Measurements from ENCODE around the gene C10orf67.

DNA sequence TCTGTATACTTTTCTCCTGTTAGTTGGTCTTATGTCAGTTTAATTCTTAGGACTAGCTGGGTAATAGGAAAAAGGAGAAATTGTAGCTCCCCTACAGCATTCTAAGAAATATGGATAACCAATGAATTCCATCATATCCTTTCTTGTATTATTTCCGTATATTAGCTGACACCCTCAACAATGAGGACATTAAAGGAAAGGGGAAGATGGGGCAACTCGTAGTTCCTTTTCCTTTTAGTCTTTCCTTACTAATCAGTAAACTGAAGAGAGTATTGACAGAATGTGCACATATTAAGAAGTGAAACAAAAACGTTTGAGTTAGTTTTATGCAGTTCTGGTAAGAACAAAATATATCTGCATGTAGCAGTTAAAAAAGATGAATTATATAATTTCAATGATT lies 35.1 kb upstream of the C10orf67 start:
- TF ChIP-seq, protein P1, sequence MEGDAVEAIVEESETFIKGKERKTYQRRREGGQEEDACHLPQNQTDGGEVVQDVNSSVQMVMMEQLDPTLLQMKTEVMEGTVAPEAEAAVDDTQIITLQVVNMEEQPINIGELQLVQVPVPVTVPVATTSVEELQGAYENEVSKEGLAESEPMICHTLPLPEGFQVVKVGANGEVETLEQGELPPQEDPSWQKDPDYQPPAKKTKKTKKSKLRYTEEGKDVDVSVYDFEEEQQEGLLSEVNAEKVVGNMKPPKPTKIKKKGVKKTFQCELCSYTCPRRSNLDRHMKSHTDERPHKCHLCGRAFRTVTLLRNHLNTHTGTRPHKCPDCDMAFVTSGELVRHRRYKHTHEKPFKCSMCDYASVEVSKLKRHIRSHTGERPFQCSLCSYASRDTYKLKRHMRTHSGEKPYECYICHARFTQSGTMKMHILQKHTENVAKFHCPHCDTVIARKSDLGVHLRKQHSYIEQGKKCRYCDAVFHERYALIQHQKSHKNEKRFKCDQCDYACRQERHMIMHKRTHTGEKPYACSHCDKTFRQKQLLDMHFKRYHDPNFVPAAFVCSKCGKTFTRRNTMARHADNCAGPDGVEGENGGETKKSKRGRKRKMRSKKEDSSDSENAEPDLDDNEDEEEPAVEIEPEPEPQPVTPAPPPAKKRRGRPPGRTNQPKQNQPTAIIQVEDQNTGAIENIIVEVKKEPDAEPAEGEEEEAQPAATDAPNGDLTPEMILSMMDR (IDR thresholded peaks at IDR 0.05 in 4 of 5, conservative IDR thresholded peaks at IDR 0.05 in 1 of 5) = no peak
- no peak for TF ChIP-seq POLR2A (IDR thresholded peaks at IDR 0.05)
